ENCODE results near the gene INPP5K.

- TF ChIP-seq CTCF (IDR thresholded peaks at IDR 0.05) (no peak), EZH2 (IDR thresholded peaks at IDR 0.05; ENCODE audit: borderline replicate concordance, insufficient read depth, low read depth, low read length, poor library complexity, severe bottlenecking) (no peak)
These were observed 66.9 kb downstream of the INPP5K start for GRCh38 chr17:1449412-1449967.

Data from B cell (primary cell).